SK-N-SH (cell line): Measurements from ENCODE around the gene PRMT3. TPM values are rescaled to one million over a fixed set of nuclear protein-coding genes. Genes with fewer than 3 reads are reported as not detected.

Source experiments
- CTCF ChIA-PET: fragments of 300-600, 350-600 bp; formaldehyde crosslinking; extraction: SDS; loops from one replicate; lab custom pipeline; 2021; lab: Yijun Ruan, JAX
- POLR2A ChIA-PET: fragments of 350-600 bp; sonication (Branson Sonifier 250); formaldehyde crosslinking; extraction: SDS; loops from one replicate; lab custom pipeline; 2020; ENCODE audit warnings: antibody characterized with exemption, inconsistent platforms; lab: Yijun Ruan, JAX
- DNase-seq: peaks from one replicate; pipeline ENCODE4 v3.0.0; 2012
- H2AFZ ChIP-seq: fragments of 200-600 bp; sonication (generic); 2 replicates; pipeline ENCODE4 v1.8.1; 2016; ENCODE audit warnings: antibody characterized with exemption, mild to moderate bottlenecking, low read depth
- H3F3A ChIP-seq: fragments of 200-600 bp; sonication (generic); replicated peaks from 2 replicates; pipeline ENCODE3; 2016; ENCODE audit warnings: antibody characterized with exemption, mild to moderate bottlenecking; ENCODE audit not compliant: insufficient read depth
- H3K27ac ChIP-seq, 2 experiments: fragments of 200-500 bp in 1 of 2; fragments of 200-600 bp in 1 of 2; sonication (Bioruptor generic) in 1 of 2; sonication (generic), shearing (Covaris generic) in 1 of 2; 2 replicates each; pipeline versions ENCODE4 v1.5.1 to v1.6.1; 2014 to 2016; ENCODE audit warnings: low read depth in 2 of 2, inconsistent platforms in 1 of 2, low read length in 1 of 2, mild to moderate bottlenecking in 1 of 2, mixed read lengths in 1 of 2
- H3K27me3 ChIP-seq: fragments of 200-600 bp; sonication (generic), shearing (Covaris generic); 2 replicates; pipeline ENCODE4 v1.6.1; 2016; ENCODE audit warnings: mixed run types; ENCODE audit not compliant: insufficient read depth
- H3K36me3 ChIP-seq, 2 experiments: fragments of 200-500 bp in 1 of 2; fragments of 200-600 bp in 1 of 2; sonication (Bioruptor generic) in 1 of 2; sonication (generic) in 1 of 2; replicated peaks in 1 of 2; 2 replicates each; pipeline versions ENCODE3 to v1.5.1; 2014 to 2016; ENCODE audit warnings: low read length in 1 of 2, mild to moderate bottlenecking in 1 of 2; ENCODE audit not compliant: insufficient read depth in 2 of 2, control insufficient read depth in 1 of 2
- H3K4me1 ChIP-seq, 2 experiments: fragments of 200-500 bp in 1 of 2; fragments of 200-600 bp in 1 of 2; sonication (Bioruptor generic) in 1 of 2; sonication (generic), shearing (Covaris generic) in 1 of 2; 2 replicates each; pipeline versions ENCODE4 v1.5.1 to v1.6.1; 2014 to 2016; ENCODE audit warnings: low read depth in 1 of 2, low read length in 1 of 2, mixed run types in 1 of 2; ENCODE audit not compliant: insufficient read depth in 2 of 2, control insufficient read depth in 1 of 2
- H3K4me2 ChIP-seq: fragments of 200-600 bp; sonication (generic), shearing (Covaris generic); 2 replicates; pipeline ENCODE4 v1.6.1; 2017; ENCODE audit warnings: mixed run types
- H3K4me3 ChIP-seq, 2 experiments: fragments of 200-500 bp in 1 of 2; fragments of 200-600 bp in 1 of 2; sonication (Bioruptor generic) in 1 of 2; sonication (generic), shearing (Covaris generic) in 1 of 2; 2 replicates each; pipeline versions ENCODE4 v1.5.1 to v1.8.1; 2014 to 2016; ENCODE audit warnings: low read depth in 2 of 2, inconsistent platforms in 1 of 2, low read length in 1 of 2, mild to moderate bottlenecking in 1 of 2, mixed read lengths in 1 of 2, moderate library complexity in 1 of 2
- H3K79me2 ChIP-seq: fragments of 200-600 bp; sonication (generic); 2 replicates; pipeline ENCODE4 v1.8.1; 2017; ENCODE audit warnings: mild to moderate bottlenecking; ENCODE audit not compliant: insufficient read depth
- H3K9ac ChIP-seq: fragments of 200-600 bp; sonication (generic); 2 replicates; pipeline ENCODE4 v1.6.1; 2017; ENCODE audit warnings: mixed run types
- H3K9me2 ChIP-seq: fragments of 200-600 bp; sonication (generic); 2 replicates; pipeline ENCODE4 v1.6.1; 2017; ENCODE audit warnings: mixed run types
- H3K9me3 ChIP-seq: fragments of 200-600 bp; sonication (generic); 2 replicates; pipeline ENCODE4 v1.6.1; 2017; ENCODE audit warnings: mixed run types, mild to moderate bottlenecking, moderate library complexity
- H4K20me1 ChIP-seq: fragments of 200-600 bp; sonication (generic); 2 replicates; pipeline ENCODE4 v1.6.1; 2017; ENCODE audit warnings: mild to moderate bottlenecking, mixed run types; ENCODE audit not compliant: insufficient read depth
- CHD2 ChIP-seq: fragments of 150-350 bp; IDR thresholded peaks from 2 replicates; pipeline ENCODE4 v1.6.1; 2018; ENCODE audit warnings: low read length; ENCODE audit not compliant: partially characterized antibody
- ELF1 ChIP-seq: IDR thresholded peaks from 2 replicates; pipeline ENCODE4 v1.4.0; 2012
- EP300 ChIP-seq, 2 experiments: IDR thresholded peaks; 2 replicates each; pipeline versions ENCODE4 v1.4.0 to v1.6.1; 2012; ENCODE audit warnings: borderline replicate concordance in 1 of 2, low read depth in 1 of 2, low read length in 1 of 2
- FOXJ3 ChIP-seq: sonication (generic); formaldehyde crosslinking; IDR thresholded peaks from 2 replicates; pipeline ENCODE4 v1.5.1; 2020; ENCODE audit warnings: mild to moderate bottlenecking, missing genetic modification reagents
- FOXM1 ChIP-seq: IDR thresholded peaks from 2 replicates; pipeline ENCODE4 v1.4.0; 2012; ENCODE audit warnings: low read depth, mild to moderate bottlenecking
- GATA2 ChIP-seq: sonication (generic); formaldehyde crosslinking; IDR thresholded peaks from 2 replicates; pipeline ENCODE4 v1.5.0; 2020; ENCODE audit warnings: mild to moderate bottlenecking, missing genetic modification reagents
- MEF2A ChIP-seq: IDR thresholded peaks from 2 replicates; pipeline ENCODE4 v1.4.0; 2012; ENCODE audit warnings: low read depth, borderline replicate concordance
- MXI1 ChIP-seq: IDR thresholded peaks from 2 replicates; pipeline ENCODE4 v1.6.1; 2012; ENCODE audit warnings: mild to moderate bottlenecking, low read depth, low read length, improper control_type of control experiment
- NFIC ChIP-seq: IDR thresholded peaks from 2 replicates; pipeline ENCODE4 v1.4.0; 2012; ENCODE audit warnings: borderline replicate concordance
- RAD21 ChIP-seq: IDR thresholded peaks from 2 replicates; pipeline ENCODE4 v1.6.1; 2012; ENCODE audit warnings: mild to moderate bottlenecking, low read length
- RCOR1 ChIP-seq: fragments of 150-350 bp; IDR thresholded peaks from 2 replicates; pipeline ENCODE4 v1.6.1; 2017; ENCODE audit warnings: antibody characterized with exemption, low read length
- RFX5 ChIP-seq: IDR thresholded peaks from 2 replicates; pipeline ENCODE4 v1.6.1; 2012; ENCODE audit warnings: mild to moderate bottlenecking, improper control_type of control experiment, low read length
- RXRA ChIP-seq: IDR thresholded peaks from 2 replicates; pipeline ENCODE4 v1.4.0; 2012; ENCODE audit warnings: low read depth, mild to moderate bottlenecking, borderline replicate concordance
- SMC3 ChIP-seq: IDR thresholded peaks from 2 replicates; pipeline ENCODE4 v1.6.1; 2012; ENCODE audit warnings: low read depth, low read length, improper control_type of control experiment
- TAF1 ChIP-seq: IDR thresholded peaks from 2 replicates; pipeline ENCODE4 v1.6.1; 2012; ENCODE audit warnings: low read depth, mild to moderate bottlenecking, low read length, moderate library complexity, borderline replicate concordance
- YY1 ChIP-seq: IDR thresholded peaks from 2 replicates; pipeline ENCODE4 v1.4.0; 2012; ENCODE audit warnings: low read depth, mild to moderate bottlenecking
- WGBS: methylation state at CpG from one replicate; pipeline ENCODE4 v1.1.6; 2017; ENCODE audit warnings: low lambda C conversion rate; 5-methylcytosine and 5-hydroxymethylcytosine counted together
- polyA plus RNA-seq, 3 experiments: library from polyadenylated mRNA; depleted of rRNA; stranded (reverse); fragments of >200 nt; gene quantifications; 2 replicates each; pipeline ENCODE4 v1.2.3, GENCODE V29; 2012
- TF ChIP-seq, protein P1 (sequence below): IDR thresholded peaks from 2 replicates; pipeline ENCODE4 v1.4.0; 2012; ENCODE audit warnings: low read depth, borderline replicate concordance
- TF ChIP-seq, protein P2 (sequence below): fragments of 150-350 bp; IDR thresholded peaks from 2 replicates; pipeline ENCODE4 v1.6.1; 2017; ENCODE audit warnings: antibody characterized with exemption, low read length, low read depth, borderline replicate concordance
- TF ChIP-seq, protein P3 (sequence below): fragments of 150-350 bp; IDR thresholded peaks from 2 replicates; pipeline ENCODE4 v1.6.1; 2016; ENCODE audit warnings: mild to moderate bottlenecking, low read depth, low read length
- TF ChIP-seq, protein P4 (sequence below): fragments of 200-600 bp; sonication (generic); IDR thresholded peaks from 2 replicates; pipeline ENCODE4 v1.6.1; 2017; ENCODE audit warnings: antibody characterized with exemption, mild to moderate bottlenecking, moderate library complexity

Gene PRMT3
- polyA plus RNA-seq, 1 of the 3 experiments (the other 2 are of a cell fraction), result 10.8 TPM

DNA sequence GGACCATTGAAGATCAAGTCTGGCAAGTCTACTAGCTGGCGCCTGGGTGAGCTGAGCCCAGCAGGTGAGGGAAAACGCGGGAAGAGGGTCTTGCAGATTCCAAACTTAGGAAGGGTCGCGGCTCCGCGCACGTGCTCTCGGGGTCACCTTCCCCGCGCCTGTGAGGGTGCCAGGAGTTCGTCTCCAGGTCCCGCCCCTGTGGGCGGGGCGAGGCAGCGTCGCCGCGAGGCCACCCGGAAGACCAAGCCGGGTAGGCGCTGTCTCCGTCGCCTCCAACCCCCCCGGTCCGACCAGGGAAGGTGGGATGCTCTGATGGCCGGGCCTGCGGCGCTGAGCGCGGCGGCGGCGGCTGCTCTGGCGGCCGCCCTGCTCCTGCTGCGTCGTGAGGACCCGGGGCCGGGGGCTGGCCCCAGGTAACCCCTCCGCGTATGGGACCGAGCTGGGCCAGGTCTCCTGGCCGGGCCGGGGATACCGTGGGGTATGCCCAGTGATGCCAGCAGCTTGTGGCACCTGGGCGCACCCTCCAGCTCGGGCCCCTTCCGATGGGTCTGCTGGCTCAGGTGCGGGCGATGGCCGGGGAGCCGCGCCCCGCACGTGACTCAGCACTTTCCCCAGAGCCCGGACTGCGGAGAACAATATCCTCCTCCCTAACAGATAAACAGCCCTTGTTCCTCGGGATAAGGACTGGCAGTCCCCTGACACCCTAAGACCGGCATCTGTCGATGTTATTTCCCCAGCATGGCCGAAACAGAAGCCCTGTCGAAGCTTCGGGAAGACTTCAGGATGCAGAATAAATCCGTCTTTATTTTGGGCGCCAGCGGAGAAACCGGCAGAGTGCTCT, 23.8 kb upstream of the PRMT3 start, which contains the start of gene HTATIP2 (continued):
- TF ChIP-seq, protein P1, sequence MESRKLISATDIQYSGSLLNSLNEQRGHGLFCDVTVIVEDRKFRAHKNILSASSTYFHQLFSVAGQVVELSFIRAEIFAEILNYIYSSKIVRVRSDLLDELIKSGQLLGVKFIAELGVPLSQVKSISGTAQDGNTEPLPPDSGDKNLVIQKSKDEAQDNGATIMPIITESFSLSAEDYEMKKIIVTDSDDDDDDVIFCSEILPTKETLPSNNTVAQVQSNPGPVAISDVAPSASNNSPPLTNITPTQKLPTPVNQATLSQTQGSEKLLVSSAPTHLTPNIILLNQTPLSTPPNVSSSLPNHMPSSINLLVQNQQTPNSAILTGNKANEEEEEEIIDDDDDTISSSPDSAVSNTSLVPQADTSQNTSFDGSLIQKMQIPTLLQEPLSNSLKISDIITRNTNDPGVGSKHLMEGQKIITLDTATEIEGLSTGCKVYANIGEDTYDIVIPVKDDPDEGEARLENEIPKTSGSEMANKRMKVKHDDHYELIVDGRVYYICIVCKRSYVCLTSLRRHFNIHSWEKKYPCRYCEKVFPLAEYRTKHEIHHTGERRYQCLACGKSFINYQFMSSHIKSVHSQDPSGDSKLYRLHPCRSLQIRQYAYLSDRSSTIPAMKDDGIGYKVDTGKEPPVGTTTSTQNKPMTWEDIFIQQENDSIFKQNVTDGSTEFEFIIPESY, result no peak
- no peak for TF ChIP-seq FOXM1
- no peak for TF ChIP-seq RCOR1
- TF ChIP-seq, protein P2, sequence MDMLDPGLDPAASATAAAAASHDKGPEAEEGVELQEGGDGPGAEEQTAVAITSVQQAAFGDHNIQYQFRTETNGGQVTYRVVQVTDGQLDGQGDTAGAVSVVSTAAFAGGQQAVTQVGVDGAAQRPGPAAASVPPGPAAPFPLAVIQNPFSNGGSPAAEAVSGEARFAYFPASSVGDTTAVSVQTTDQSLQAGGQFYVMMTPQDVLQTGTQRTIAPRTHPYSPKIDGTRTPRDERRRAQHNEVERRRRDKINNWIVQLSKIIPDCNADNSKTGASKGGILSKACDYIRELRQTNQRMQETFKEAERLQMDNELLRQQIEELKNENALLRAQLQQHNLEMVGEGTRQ, result no peak
- no peak for TF ChIP-seq MXI1
- no peak for TF ChIP-seq RAD21
- no peak for TF ChIP-seq CHD2

DNA sequence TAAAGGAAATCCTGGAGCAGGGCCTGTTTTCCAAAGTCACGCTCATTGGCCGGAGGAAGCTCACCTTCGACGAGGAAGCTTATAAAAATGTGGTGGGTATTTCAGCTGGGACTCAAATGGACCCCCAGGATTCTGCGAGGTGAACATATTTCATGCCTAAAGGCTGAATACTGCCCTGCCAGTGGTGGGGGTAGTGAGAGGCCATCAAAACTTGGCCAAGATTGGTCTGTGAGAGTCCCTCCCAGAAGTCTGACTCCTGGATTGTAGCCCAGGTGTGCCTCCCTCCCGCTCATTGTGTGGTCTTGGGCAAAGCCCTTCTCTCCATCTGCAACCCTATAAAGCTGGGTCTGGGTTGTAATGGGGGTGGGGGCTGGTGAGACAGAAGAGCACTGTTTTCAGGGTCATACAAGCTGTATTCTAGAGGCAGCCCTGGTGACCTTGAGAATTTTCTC, 23.1 kb upstream of the PRMT3 start:
- DNase-seq, result no peak
- Histone ChIP-seq H3K27ac (no peak overlapping the region), H4K20me1 (no peaks in the 10 kb centered on the region), H3K4me3 (no peak overlapping the region), H3K9ac (no peak overlapping the region), H3K36me3 (no peaks in the 10 kb centered on the region), H3K4me2 (no peak overlapping the region)
- POLR2A ChIA-PET, result no interaction called here
- no peak for TF ChIP-seq FOXM1
- TF ChIP-seq SMC3, result no peak
- no peak for TF ChIP-seq EP300 (IDR thresholded peaks at IDR 0.05; ENCODE audit: borderline replicate concordance in 1 of 2, low read depth in 1 of 2, low read length in 1 of 2)
- TF ChIP-seq FOXJ3 (CRISPR knock-in tag), result no peak
- no peak for TF ChIP-seq ELF1
- TF ChIP-seq RXRA, result no peak
- no peak for TF ChIP-seq GATA2 (CRISPR knock-in tag)
- TF ChIP-seq, protein P3, sequence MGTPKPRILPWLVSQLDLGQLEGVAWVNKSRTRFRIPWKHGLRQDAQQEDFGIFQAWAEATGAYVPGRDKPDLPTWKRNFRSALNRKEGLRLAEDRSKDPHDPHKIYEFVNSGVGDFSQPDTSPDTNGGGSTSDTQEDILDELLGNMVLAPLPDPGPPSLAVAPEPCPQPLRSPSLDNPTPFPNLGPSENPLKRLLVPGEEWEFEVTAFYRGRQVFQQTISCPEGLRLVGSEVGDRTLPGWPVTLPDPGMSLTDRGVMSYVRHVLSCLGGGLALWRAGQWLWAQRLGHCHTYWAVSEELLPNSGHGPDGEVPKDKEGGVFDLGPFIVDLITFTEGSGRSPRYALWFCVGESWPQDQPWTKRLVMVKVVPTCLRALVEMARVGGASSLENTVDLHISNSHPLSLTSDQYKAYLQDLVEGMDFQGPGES, result no peak
- TF ChIP-seq MEF2A, result no peak
- TF ChIP-seq, protein P1, result no peak
- TF ChIP-seq RFX5, result no peak
- no peak for TF ChIP-seq CHD2
- TF ChIP-seq, protein P4, sequence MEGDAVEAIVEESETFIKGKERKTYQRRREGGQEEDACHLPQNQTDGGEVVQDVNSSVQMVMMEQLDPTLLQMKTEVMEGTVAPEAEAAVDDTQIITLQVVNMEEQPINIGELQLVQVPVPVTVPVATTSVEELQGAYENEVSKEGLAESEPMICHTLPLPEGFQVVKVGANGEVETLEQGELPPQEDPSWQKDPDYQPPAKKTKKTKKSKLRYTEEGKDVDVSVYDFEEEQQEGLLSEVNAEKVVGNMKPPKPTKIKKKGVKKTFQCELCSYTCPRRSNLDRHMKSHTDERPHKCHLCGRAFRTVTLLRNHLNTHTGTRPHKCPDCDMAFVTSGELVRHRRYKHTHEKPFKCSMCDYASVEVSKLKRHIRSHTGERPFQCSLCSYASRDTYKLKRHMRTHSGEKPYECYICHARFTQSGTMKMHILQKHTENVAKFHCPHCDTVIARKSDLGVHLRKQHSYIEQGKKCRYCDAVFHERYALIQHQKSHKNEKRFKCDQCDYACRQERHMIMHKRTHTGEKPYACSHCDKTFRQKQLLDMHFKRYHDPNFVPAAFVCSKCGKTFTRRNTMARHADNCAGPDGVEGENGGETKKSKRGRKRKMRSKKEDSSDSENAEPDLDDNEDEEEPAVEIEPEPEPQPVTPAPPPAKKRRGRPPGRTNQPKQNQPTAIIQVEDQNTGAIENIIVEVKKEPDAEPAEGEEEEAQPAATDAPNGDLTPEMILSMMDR, result no peak
- no peak for TF ChIP-seq YY1
- no peak for TF ChIP-seq NFIC
- TF ChIP-seq TAF1, result no peak
- TF ChIP-seq, all 33 proteins: peak for 0
- Histone ChIP-seq H2AFZ (no peak overlapping the region), H3F3A (peaks cover 14% of the 10 kb centered on the region), H3K79me2 (no peaks in the 10 kb centered on the region), H3K9me3 (no peaks in the 10 kb centered on the region), H3K9me2 (no peaks in the 10 kb centered on the region), H3K4me1 (peaks cover 0 to 14% of the 10 kb centered on the region in 2 experiments; a peak in 1 of 4 replicates), H3K27me3 (no peaks in the 10 kb centered on the region)
- CTCF ChIA-PET, result interaction anchor here (0.6 to 12.6 kb wide), 4 partner anchors 11 to 236 kb away, joined by 3 to 101 read pairs (median 5); no protein-coding TSS in a partner anchor
- WGBS, result 98% methylated on average over 6 of the region's 6 CpGs
